Activated CD4-positive, alpha-beta T cell treated with anti-CD3 and anti-CD28 coated beads, Interleukin-2, amount 10 ng/mL, durations not matched to agents 24 days and 14 days (primary cell): ENCODE measurements around the gene GOLGA8B. TPM values are rescaled to one million over a fixed set of nuclear protein-coding genes. Genes with fewer than 3 reads are reported as not detected.
A peak's percentile ranks its signal among the peaks of the same experiment; 100 is the strongest.
"Not testable (repeated sequence)": the region's sequence is repeated elsewhere in the genome, so short reads cannot be mapped to it uniquely, and the experiment has no call there.

Source experiments
- DNase-seq: peaks from one replicate; pipeline ENCODE4 v3.0.0; 2022
- H3K27ac Mint-ChIP-seq: one replicate; pipeline ENCODE4 v1.8.0; 2022; ENCODE audit warnings: mild to moderate bottlenecking, mixed read lengths
- H3K27me3 Mint-ChIP-seq: one replicate; pipeline ENCODE4 v1.8.0; 2022; ENCODE audit warnings: mixed read lengths
- H3K36me3 Mint-ChIP-seq: one replicate; pipeline ENCODE4 v1.8.0; 2022; ENCODE audit warnings: low read depth, mild to moderate bottlenecking, mixed read lengths
- H3K4me1 Mint-ChIP-seq: one replicate; pipeline ENCODE4 v1.8.0; 2021; ENCODE audit warnings: mixed read lengths
- H3K4me3 Mint-ChIP-seq: one replicate; pipeline ENCODE4 v1.8.0; 2022; ENCODE audit warnings: mild to moderate bottlenecking, moderate library complexity, mixed read lengths
- H3K9me3 Mint-ChIP-seq: one replicate; pipeline ENCODE4 v1.8.0; 2021; ENCODE audit warnings: mixed read lengths
- intact Hi-C: fragments of 100-400 bp; cut with micrococcal nuclease; formaldehyde crosslinking; loops from one replicate; pipeline ENCODE4 v1.15.1; 2023
- total RNA-seq: library from RNA; stranded (reverse); gene quantifications from 2 replicates; pipeline ENCODE4 v1.2.3, GENCODE V29; 2022

GOLGA8B gene
- total RNA-seq, 1 donor from 2014 or later = 234 TPM

DNA sequence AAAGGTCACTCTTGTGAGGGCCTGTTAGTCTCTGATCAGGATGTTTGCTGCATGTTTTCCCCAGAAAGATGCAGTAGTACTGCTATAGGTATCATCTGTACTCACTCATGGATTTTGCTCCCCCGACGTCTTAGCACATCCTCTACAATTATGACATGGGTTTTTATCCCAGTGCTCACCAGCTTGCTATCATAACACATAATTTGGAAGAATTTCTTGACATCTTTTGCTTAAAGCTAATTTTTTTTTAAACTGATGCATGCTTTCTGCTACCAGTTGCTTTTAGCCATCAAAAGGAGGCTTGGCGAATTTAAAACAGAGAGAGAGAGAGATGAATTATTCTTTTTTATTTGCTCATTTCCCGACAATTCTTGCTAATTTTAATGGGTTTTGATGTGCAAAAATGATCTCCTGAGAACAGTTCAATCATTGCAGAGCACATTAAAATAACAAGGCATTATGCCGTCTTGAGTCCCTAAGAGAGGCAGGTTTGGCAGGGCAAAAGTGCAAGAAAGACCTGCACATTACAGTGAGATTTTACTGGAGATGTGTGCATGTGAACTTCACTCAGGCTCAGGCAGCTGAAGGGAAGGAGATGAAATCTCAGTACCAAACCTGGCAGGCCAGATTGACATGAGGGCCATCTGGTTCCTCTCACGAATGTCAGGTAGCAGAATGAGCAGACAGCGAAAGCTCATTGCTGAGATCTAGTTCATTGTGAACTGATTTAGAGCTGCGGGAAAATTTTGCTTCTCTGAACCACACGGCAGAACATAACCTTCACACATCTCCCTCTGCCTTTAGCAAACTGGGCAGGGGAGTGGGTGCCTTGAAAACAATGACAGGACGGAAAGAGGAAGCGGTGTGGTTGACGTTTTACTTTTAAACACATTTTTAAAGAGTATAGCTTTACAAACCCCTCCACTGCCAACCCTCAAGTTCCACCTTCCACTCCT, 25.9 kb upstream of the GOLGA8B start:
- peak; percentile 65 for DNase-seq
- Mint-ChIP-seq H3K27me3 (peaks cover 52% of the 10 kb centered on the region), H3K9me3 (no peaks in the 10 kb centered on the region), H3K27ac (no peak overlapping the region), H3K36me3 (no peaks in the 10 kb centered on the region), H3K4me1 (peaks cover 8% of the 10 kb centered on the region), H3K4me3 (no peak overlapping the region)
- intact Hi-C loops = no loop called here

DNA sequence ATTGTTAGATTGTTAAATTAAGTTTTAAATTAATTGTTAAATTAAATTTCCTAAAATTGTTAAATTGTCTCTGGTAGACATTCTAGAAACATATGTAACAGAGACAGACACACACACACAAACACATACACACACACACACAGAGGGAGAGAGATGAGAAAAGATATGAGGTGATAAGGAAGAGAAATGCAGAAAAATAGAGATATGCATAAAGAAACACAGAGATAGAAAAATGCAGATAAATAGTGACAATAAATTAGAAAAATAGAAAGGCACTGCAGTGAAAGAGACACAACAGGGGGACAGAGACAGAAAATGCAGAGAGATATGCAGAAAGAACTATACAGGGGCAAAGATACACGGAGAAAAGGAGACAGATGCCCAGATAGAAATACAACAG, 25.1 kb upstream of the GOLGA8B start:
- no peaks in the 10 kb centered on the region for H3K36me3 Mint-ChIP-seq
- intact Hi-C loops = no loop called here
- no peaks in the 10 kb centered on the region for H3K9me3 Mint-ChIP-seq
- H3K4me3 Mint-ChIP-seq = no peak overlapping the region
- peaks cover 8% of the 10 kb centered on the region for H3K4me1 Mint-ChIP-seq
- no peak for DNase-seq
- H3K27me3 Mint-ChIP-seq = peaks cover 55% of the 10 kb centered on the region
- H3K27ac Mint-ChIP-seq = no peak overlapping the region

DNA sequence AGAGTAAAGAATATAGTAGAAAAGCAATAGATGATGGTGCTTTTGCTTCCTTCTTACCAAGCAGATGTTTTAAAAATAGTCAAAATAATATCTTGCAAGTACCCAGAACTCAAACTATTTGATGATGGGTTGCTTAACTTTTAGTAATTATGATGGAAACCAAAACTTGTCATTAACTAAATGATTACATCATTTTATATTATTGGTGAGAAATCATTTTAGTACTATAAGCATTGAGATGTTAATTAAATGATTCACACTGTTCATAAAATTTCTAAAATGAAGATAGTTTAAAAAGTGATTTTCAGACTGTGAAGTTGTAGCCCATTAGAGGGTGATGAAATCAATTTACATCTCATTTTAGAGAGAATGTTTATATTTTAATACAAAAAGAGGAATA, 24.4 kb upstream of the GOLGA8B start:
- Mint-ChIP-seq H3K36me3 (no peaks in the 10 kb centered on the region), H3K9me3 (no peaks in the 10 kb centered on the region), H3K27me3 (peaks cover 55% of the 10 kb centered on the region), H3K4me3 (no peak overlapping the region), H3K27ac (no peak overlapping the region), H3K4me1 (peaks cover 8% of the 10 kb centered on the region)
- intact Hi-C loops = no loop called here
- no peak for DNase-seq

DNA sequence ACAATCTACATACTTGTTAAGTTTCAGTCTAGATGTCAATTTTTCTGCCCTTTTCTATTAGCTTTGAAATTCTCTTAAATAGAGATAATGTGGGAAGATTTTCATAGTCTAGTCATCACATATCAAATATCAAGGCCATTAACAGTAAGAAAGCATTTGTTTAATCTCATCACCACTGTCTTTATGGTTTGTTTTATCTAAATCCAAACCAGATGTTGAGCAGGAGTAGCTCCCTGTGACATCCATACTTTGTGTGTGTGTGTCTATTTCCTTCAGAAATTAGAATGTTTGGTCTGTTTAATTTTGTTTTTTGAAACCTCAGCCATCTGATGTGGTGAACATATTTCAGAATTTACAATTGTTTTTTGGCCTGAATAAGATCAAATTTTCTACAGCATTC, 23.1 kb upstream of the GOLGA8B start:
- Mint-ChIP-seq H3K27me3 (peaks cover 54% of the 10 kb centered on the region), H3K36me3 (no peaks in the 10 kb centered on the region)

DNA sequence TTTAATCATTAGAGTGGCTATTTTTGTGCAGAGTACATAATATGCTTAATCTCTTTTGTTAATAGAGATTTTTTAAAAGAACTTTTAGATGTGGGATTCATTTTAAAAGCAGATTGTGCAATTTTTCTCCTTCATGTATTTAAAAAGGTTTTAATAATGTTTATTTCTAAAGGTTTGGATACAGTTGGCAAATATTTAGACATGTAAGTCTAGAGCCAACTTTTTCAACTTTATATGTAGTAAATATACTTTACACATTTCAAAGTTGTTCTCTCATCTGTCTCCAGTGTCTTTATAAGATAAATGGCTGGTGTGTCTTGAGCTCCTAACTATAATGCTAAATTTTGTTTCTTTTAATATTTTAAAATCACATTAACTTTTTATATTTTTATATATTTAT, 22.7 kb upstream of the GOLGA8B start:
- Mint-ChIP-seq H3K36me3 (no peaks in the 10 kb centered on the region), H3K4me1 (peaks cover 8% of the 10 kb centered on the region), H3K27me3 (peaks cover 51% of the 10 kb centered on the region), H3K27ac (no peak overlapping the region), H3K9me3 (no peaks in the 10 kb centered on the region), H3K4me3 (no peak overlapping the region)
- intact Hi-C loops = no loop called here
- DNase-seq = no peak

More for the DNA sequence above, 23.1 kb upstream of the GOLGA8B start:
- Mint-ChIP-seq H3K4me1 (peaks cover 8% of the 10 kb centered on the region), H3K4me3 (no peak overlapping the region), H3K27ac (no peak overlapping the region), H3K9me3 (no peaks in the 10 kb centered on the region)
- no peak for DNase-seq
- intact Hi-C loops = no loop called here

DNA sequence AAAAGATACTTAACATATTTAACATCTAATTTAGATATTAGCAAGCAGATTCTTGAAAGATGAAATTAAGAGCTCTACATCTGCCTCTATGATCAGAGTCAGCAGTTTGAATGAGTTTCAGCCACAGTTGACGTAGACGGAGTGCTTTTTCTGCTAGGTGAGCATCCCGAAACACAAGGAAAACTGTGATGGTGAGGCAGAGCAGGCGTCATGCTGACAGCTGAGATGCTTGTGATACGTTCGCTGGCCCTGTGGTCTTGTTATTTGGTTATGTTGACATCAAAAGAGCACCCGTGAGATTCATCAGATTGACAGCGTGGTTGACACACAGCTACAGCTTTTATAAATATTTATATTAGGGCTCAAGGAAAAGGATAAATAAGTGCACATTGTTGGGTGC, 19.6 kb upstream of the GOLGA8B start:
- no peak overlapping the region for H3K27ac Mint-ChIP-seq
- intact Hi-C loops = no loop called here
- H3K4me1 Mint-ChIP-seq = no peaks in the 10 kb centered on the region
- no peak for DNase-seq
- peaks cover 61% of the 10 kb centered on the region for H3K27me3 Mint-ChIP-seq
- no peaks in the 10 kb centered on the region for H3K9me3 Mint-ChIP-seq
- H3K36me3 Mint-ChIP-seq = no peaks in the 10 kb centered on the region
- H3K4me3 Mint-ChIP-seq = no peak overlapping the region

DNA sequence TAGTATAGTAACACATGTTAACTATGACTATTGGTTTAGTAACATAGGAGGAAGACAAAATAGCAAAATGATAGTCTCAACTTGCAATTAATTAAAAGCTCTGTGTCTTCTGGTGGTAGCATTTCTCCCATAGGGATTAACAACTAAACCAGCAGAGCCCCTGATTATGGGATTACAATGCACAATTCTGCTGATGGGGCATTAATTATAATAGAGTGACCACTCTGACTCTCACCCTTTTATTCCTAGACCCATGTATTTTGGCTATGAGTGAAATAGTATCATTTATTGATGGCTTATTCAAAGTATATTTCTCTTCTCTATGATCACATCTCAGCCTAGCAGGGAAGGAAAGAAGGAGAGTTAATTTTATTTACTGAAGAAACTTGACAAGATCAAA, 17.5 kb upstream of the GOLGA8B start:
- no peaks in the 10 kb centered on the region for H3K36me3 Mint-ChIP-seq
- H3K4me1 Mint-ChIP-seq = no peaks in the 10 kb centered on the region
- no peaks in the 10 kb centered on the region for H3K9me3 Mint-ChIP-seq
- H3K27ac Mint-ChIP-seq = no peak overlapping the region
- intact Hi-C loops = no loop called here
- no peak overlapping the region for H3K4me3 Mint-ChIP-seq
- DNase-seq = no peak
- peaks cover 55% of the 10 kb centered on the region for H3K27me3 Mint-ChIP-seq

DNA sequence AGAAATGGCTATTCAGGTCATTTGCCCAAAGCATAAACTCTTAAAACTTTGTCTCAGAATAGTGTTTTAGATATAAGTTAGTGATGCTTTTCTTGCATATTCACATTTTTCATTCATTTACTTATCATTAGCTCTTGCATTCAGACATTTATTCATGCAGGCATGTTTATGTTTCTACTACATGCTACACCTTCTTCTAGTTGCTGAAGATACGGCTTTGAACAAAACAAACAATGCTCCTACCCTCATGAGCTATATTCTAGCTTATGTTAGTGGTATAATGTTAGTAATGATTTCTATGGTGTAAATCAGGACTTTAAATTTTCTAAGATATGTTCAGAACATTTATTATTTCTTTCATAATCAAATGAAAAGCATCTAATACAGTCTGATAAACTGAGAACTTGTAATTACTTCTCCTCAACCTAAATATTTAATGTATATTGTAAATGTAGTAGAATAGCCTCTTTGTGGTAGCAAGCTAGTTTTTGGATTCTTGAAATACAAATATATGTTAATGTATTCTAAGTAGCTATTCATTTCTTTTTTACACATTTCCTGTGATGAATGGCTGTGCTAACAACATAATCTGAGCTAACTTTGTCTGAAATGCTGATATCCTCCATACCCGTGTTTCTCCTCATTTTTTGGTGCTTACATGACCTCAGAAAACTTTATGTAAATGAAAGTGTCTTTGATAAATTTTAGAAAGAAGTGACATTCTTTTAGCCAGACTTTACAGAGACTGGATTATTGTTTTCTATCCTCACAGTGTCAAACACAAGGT, 15.5 kb upstream of the GOLGA8B start:
- no peaks in the 10 kb centered on the region for H3K4me1 Mint-ChIP-seq
- H3K36me3 Mint-ChIP-seq = no peaks in the 10 kb centered on the region
- no peak overlapping the region for H3K27ac Mint-ChIP-seq
- H3K9me3 Mint-ChIP-seq = no peaks in the 10 kb centered on the region
- no peak overlapping the region for H3K4me3 Mint-ChIP-seq
- intact Hi-C loops = no loop called here
- H3K27me3 Mint-ChIP-seq = peaks cover 52% of the 10 kb centered on the region
- no peak for DNase-seq

DNA sequence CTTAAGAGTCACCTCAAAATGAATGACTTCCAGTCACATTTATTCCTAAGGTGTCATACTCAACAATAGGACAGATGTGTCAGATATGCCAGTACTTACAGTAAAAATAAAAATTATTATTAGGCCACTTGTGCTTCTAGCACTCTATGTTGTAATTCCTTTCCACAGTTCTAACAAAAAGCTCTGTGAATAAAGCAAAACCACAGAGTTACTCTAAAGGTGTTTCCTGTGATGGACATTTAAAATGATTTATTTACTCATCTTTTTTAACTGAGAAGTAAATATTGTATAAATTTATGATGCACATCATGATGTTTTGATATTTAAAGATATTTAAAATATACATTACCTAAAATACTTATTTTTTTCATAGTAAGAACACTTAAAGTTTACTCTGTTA, 13.9 kb upstream of the GOLGA8B start:
- DNase-seq = no peak
- intact Hi-C loops = no loop called here
- Mint-ChIP-seq H3K27ac (no peak overlapping the region), H3K36me3 (no peaks in the 10 kb centered on the region), H3K4me1 (no peaks in the 10 kb centered on the region), H3K27me3 (peaks cover 46% of the 10 kb centered on the region), H3K9me3 (no peaks in the 10 kb centered on the region), H3K4me3 (no peak overlapping the region)

DNA sequence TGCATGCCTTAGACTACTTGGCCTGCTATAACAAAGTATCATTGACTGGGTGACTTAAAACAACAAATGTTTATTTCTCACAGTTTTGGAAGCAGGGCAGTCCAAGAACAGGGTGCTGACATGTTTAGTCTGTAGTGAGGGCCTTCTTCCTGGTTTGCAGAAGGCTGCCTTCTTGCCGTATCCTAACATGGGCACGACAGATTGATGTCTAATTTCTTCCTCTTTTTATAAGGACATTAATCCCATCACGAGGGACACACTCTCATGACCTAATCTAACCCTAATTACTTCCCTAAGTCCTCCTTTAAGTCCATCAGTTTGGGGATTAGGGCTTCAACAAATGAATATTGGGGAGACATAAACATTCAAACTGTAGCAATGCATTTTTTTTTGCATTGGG, 10.9 kb upstream of the GOLGA8B start:
- H3K4me3 Mint-ChIP-seq = no peak overlapping the region
- no peak overlapping the region for H3K27ac Mint-ChIP-seq
- no peaks in the 10 kb centered on the region for H3K36me3 Mint-ChIP-seq
- H3K9me3 Mint-ChIP-seq = no peaks in the 10 kb centered on the region
- H3K27me3 Mint-ChIP-seq = peaks cover 34% of the 10 kb centered on the region
- DNase-seq = no peak
- intact Hi-C loops = no loop called here
- peaks cover 3% of the 10 kb centered on the region for H3K4me1 Mint-ChIP-seq

DNA sequence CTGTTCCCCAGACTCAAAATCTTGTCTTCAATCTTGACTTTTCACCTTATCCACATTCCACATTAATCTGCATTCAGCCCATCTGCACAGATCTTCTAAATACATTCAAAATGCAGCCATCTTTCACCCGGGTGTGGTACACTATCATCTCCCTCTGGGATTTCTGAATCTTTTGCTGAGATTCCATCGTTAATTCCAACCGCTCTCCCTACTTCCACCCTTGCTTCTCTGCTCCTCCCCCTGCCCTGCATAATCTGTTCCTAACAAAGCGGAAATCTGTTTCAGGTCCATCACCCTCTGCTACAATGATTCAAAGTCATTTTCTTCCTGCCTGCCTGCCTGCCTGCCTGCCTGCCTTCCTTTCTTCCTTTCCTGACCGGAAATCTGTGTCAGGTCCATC, 7.9 kb upstream of the GOLGA8B start:
- Mint-ChIP-seq H3K4me3 (no peak overlapping the region), H3K27ac (no peak overlapping the region), H3K9me3 (no peaks in the 10 kb centered on the region), H3K36me3 (no peaks in the 10 kb centered on the region), H3K4me1 (peaks cover 8% of the 10 kb centered on the region), H3K27me3 (peaks cover 26% of the 10 kb centered on the region)
- intact Hi-C loops = no loop called here
- no peak for DNase-seq

DNA sequence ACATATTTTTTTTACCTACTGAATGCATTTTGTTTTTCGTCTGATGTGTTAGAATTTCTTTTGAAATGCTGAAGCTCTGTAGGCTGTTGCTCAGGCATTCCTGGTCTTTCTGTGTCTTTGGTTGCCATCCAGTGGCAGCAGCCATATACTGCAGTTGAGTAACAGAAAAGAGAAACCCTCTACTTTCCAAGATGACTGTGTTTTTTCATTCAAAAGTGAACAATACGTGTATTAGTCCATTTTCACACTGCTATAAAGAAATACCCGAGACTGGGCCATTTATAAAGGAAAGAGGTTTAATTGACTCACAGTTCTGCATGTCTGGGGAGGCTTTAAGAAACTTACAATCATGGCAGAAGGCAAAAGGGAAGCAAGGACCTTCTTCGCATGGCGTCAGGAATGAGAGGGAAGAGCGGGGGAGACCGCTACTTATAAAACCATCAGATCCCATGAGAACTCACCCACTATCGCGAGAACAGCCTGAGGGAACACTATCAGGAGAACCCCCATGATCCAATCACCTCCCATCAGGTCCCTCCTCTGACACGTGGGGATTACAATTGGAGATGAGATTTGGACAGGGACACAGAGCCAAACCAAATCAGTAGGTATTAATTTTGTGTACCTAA, 4.7 kb upstream of the GOLGA8B start:
- peak overlapping the region; percentile 86 for H3K4me3 Mint-ChIP-seq
- no peaks in the 10 kb centered on the region for H3K9me3 Mint-ChIP-seq
- intact Hi-C loops = loop anchor here (10.0 kb wide), 1 partner anchor 523 kb away; no protein-coding TSS in a partner anchor
- peak; percentile 89 for DNase-seq
- peak overlapping the region; percentile 64 for H3K27ac Mint-ChIP-seq
- H3K27me3 Mint-ChIP-seq = peaks cover 25% of the 10 kb centered on the region
- H3K4me1 Mint-ChIP-seq = peaks cover 18% of the 10 kb centered on the region
- H3K36me3 Mint-ChIP-seq = no peaks in the 10 kb centered on the region

DNA sequence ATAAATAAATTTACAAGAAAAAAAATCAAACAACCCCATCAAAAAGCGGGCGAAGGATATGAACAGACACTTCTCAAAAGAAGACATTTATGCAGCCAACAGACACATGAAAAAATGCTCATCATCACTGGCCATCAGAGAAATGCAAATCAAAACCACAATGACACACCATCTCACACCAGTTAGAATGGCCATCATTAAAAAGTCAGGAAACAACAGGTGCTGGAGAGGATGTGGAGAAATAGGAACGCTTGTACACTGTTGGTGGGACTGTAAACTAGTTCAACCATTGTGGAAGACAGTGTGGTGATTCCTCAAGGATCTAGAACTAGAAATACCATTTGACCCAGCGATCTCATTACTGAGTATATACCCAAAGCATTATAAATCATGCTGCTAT, 2.5 kb upstream of the GOLGA8B start:
- H3K9me3 Mint-ChIP-seq, H3K27ac Mint-ChIP-seq, H3K4me3 Mint-ChIP-seq, DNase-seq, H3K36me3 Mint-ChIP-seq: not testable (repeated sequence)
- peaks cover 16% of the 10 kb centered on the region for H3K27me3 Mint-ChIP-seq
- H3K4me1 Mint-ChIP-seq = peaks cover 29% of the 10 kb centered on the region
- intact Hi-C loops = loop anchor here (10.0 kb wide), 1 partner anchor 521 kb away; no protein-coding TSS in a partner anchor

DNA sequence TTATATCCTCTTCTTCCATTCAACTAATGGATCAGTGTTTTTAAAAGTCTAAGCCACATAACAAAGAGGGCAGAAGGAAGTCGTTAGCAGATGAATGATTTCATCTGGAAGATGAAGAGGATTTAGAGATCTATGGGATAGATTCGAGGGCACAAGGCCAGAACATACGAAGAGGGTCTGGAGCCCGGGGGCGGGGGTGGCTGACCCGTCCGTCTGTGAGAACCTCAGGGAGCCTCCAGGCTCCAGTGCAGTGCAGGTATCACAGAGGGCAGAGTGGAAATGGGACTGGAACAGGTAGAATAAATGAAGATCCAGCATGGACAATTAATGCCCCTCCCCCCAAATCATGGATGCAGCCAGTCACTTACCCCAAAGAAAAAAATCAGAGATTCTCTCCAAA, 1.5 kb upstream of the GOLGA8B start:
- peaks cover 7% of the 10 kb centered on the region for H3K36me3 Mint-ChIP-seq
- peaks cover 12% of the 10 kb centered on the region for H3K27me3 Mint-ChIP-seq
- H3K4me1 Mint-ChIP-seq = peaks cover 33% of the 10 kb centered on the region
- no peak overlapping the region for H3K27ac Mint-ChIP-seq
- no peak for DNase-seq
- no peaks in the 10 kb centered on the region for H3K9me3 Mint-ChIP-seq
- H3K4me3 Mint-ChIP-seq = peak overlapping the region; percentile 31
- intact Hi-C loops = loop anchor here (5.0 to 10.0 kb wide), 2 partner anchors 483 to 520 kb away; partner anchors contain the start of genes EMC7 and PGBD4
